ENCODE results near the gene TPGS1.
"Not testable (repeated sequence)": the region's sequence is repeated elsewhere in the genome, so short reads cannot be mapped to it uniquely, and the experiment has no call there.

Gene TPGS1

GRCh38 chr19:480016-480855, 27.1 kb upstream of the TPGS1 start:
- peak overlapping the region; percentile 77 for H3K9ac ChIP-seq (ENCODE audit: low read length)
- no peaks in the 10 kb centered on the region for H3K9me3 ChIP-seq (ENCODE audit: control insufficient read depth, low read length)
- peak; percentile 79 for DNase-seq (ENCODE audit: low read depth)
- no peaks in the 10 kb centered on the region for H3K36me3 ChIP-seq (ENCODE audit: control insufficient read depth, insufficient read depth, low read length, severe bottlenecking)
- H3K4me1 ChIP-seq (ENCODE audit: control insufficient read depth, insufficient read depth, low read length): no peaks in the 10 kb centered on the region
- peaks cover 15% of the 10 kb centered on the region for H3K27me3 ChIP-seq (replicated peaks; ENCODE audit: control insufficient read depth, insufficient read depth, low read length)
- H3K4me3 ChIP-seq (ENCODE audit: low read length): peak overlapping the region; percentile 61

GRCh38 chr19:481100-481499, 26.2 kb upstream of the TPGS1 start:
- H3K27me3 ChIP-seq (replicated peaks; ENCODE audit: control insufficient read depth, insufficient read depth, low read length): peaks cover 12% of the 10 kb centered on the region
- not testable (repeated sequence) for H3K4me3 ChIP-seq (ENCODE audit: low read length); DNase-seq (ENCODE audit: low read depth)

GRCh38 chr19:482186-483041, 24.9 kb upstream of the TPGS1 start:
- Histone ChIP-seq H3K36me3 (ENCODE audit: control insufficient read depth, insufficient read depth, low read length, severe bottlenecking) (no peaks in the 10 kb centered on the region), H3K9ac (ENCODE audit: low read length) (no peak overlapping the region), H3K27me3 (replicated peaks; ENCODE audit: control insufficient read depth, insufficient read depth, low read length) (peaks cover 12% of the 10 kb centered on the region), H3K4me3 (ENCODE audit: low read length) (no peak overlapping the region), H3K4me1 (ENCODE audit: control insufficient read depth, insufficient read depth, low read length) (peaks cover 10% of the 10 kb centered on the region), H3K9me3 (ENCODE audit: control insufficient read depth, low read length) (no peaks in the 10 kb centered on the region)
- DNase-seq (ENCODE audit: low read depth): no peak

More at GRCh38 chr19:481100-481499, 26.2 kb upstream of the TPGS1 start:
- H3K9me3 ChIP-seq (ENCODE audit: control insufficient read depth, low read length); H3K9ac ChIP-seq (ENCODE audit: low read length); H3K4me1 ChIP-seq (ENCODE audit: control insufficient read depth, insufficient read depth, low read length); H3K36me3 ChIP-seq (ENCODE audit: control insufficient read depth, insufficient read depth, low read length, severe bottlenecking): not testable (repeated sequence)

GRCh38 chr19:483332-484072, 23.8 kb upstream of the TPGS1 start:
- H3K27me3 ChIP-seq (replicated peaks; ENCODE audit: control insufficient read depth, insufficient read depth, low read length): peaks cover 6% of the 10 kb centered on the region
- H3K4me3 ChIP-seq (ENCODE audit: low read length): no peak overlapping the region
- no peak overlapping the region for H3K9ac ChIP-seq (ENCODE audit: low read length)
- H3K36me3 ChIP-seq (ENCODE audit: control insufficient read depth, insufficient read depth, low read length, severe bottlenecking): no peaks in the 10 kb centered on the region
- DNase-seq (ENCODE audit: low read depth): no peak
- H3K4me1 ChIP-seq (ENCODE audit: control insufficient read depth, insufficient read depth, low read length): peaks cover 10% of the 10 kb centered on the region
- no peaks in the 10 kb centered on the region for H3K9me3 ChIP-seq (ENCODE audit: control insufficient read depth, low read length)

- Histone ChIP-seq H3K4me3 (ENCODE audit: low read length) (no peak overlapping the region), H3K27me3 (replicated peaks; ENCODE audit: control insufficient read depth, insufficient read depth, low read length) (no peaks in the 10 kb centered on the region), H3K9me3 (ENCODE audit: control insufficient read depth, low read length) (no peaks in the 10 kb centered on the region), H3K4me1 (ENCODE audit: control insufficient read depth, insufficient read depth, low read length) (peaks cover 10% of the 10 kb centered on the region), H3K9ac (ENCODE audit: low read length) (no peak overlapping the region), H3K36me3 (ENCODE audit: control insufficient read depth, insufficient read depth, low read length, severe bottlenecking) (no peaks in the 10 kb centered on the region)
- DNase-seq (ENCODE audit: low read depth): no peak
Measured at GRCh38 chr19:484494-484893, 22.8 kb upstream of the TPGS1 start.

- H3K9me3 ChIP-seq (ENCODE audit: control insufficient read depth, low read length): no peaks in the 10 kb centered on the region
- DNase-seq (ENCODE audit: low read depth): no peak
- H3K4me1 ChIP-seq (ENCODE audit: control insufficient read depth, insufficient read depth, low read length): peaks cover 11% of the 10 kb centered on the region
- no peak overlapping the region for H3K9ac ChIP-seq (ENCODE audit: low read length)
- H3K4me3 ChIP-seq (ENCODE audit: low read length): no peak overlapping the region
- no peaks in the 10 kb centered on the region for H3K36me3 ChIP-seq (ENCODE audit: control insufficient read depth, insufficient read depth, low read length, severe bottlenecking)
- no peaks in the 10 kb centered on the region for H3K27me3 ChIP-seq (replicated peaks; ENCODE audit: control insufficient read depth, insufficient read depth, low read length)
Measured at GRCh38 chr19:485077-485476, 22.2 kb upstream of the TPGS1 start.

GRCh38 chr19:485583-486236, 21.6 kb upstream of the TPGS1 start:
- no peaks in the 10 kb centered on the region for H3K9me3 ChIP-seq (ENCODE audit: control insufficient read depth, low read length)
- peak overlapping the region; percentile 14 for H3K9ac ChIP-seq (ENCODE audit: low read length)
- no peaks in the 10 kb centered on the region for H3K27me3 ChIP-seq (replicated peaks; ENCODE audit: control insufficient read depth, insufficient read depth, low read length)
- peaks cover 16% of the 10 kb centered on the region for H3K4me1 ChIP-seq (ENCODE audit: control insufficient read depth, insufficient read depth, low read length)
- no peak overlapping the region for H3K4me3 ChIP-seq (ENCODE audit: low read length)
- H3K36me3 ChIP-seq (ENCODE audit: control insufficient read depth, insufficient read depth, low read length, severe bottlenecking): no peaks in the 10 kb centered on the region
- DNase-seq (ENCODE audit: low read depth): peak; percentile 52

GRCh38 chr19:488505-489417, 18.5 kb upstream of the TPGS1 start:
- Histone ChIP-seq H3K4me3 (ENCODE audit: low read length) (peak overlapping the region; percentile 88), H3K9ac (ENCODE audit: low read length) (peak overlapping the region; percentile 97), H3K27me3 (replicated peaks; ENCODE audit: control insufficient read depth, insufficient read depth, low read length) (no peaks in the 10 kb centered on the region), H3K4me1 (ENCODE audit: control insufficient read depth, insufficient read depth, low read length) (peaks cover 16% of the 10 kb centered on the region), H3K36me3 (ENCODE audit: control insufficient read depth, insufficient read depth, low read length, severe bottlenecking) (no peaks in the 10 kb centered on the region), H3K9me3 (ENCODE audit: control insufficient read depth, low read length) (no peaks in the 10 kb centered on the region)
- DNase-seq (ENCODE audit: low read depth): peak; percentile 98

- Histone ChIP-seq H3K4me3 (ENCODE audit: low read length) (peak overlapping the region; percentile 88), H3K36me3 (ENCODE audit: control insufficient read depth, insufficient read depth, low read length, severe bottlenecking) (no peaks in the 10 kb centered on the region), H3K9me3 (ENCODE audit: control insufficient read depth, low read length) (no peaks in the 10 kb centered on the region), H3K4me1 (ENCODE audit: control insufficient read depth, insufficient read depth, low read length) (peaks cover 16% of the 10 kb centered on the region), H3K27me3 (replicated peaks; ENCODE audit: control insufficient read depth, insufficient read depth, low read length) (no peaks in the 10 kb centered on the region), H3K9ac (ENCODE audit: low read length) (peak overlapping the region; percentile 97)
- DNase-seq (ENCODE audit: low read depth): peak; percentile 54
Measured at GRCh38 chr19:489418-490196, 17.7 kb upstream of the TPGS1 start.
